ENCODE measurements around the gene ATAD3B.
"Not testable (repeated sequence)": the region's sequence is repeated elsewhere in the genome, so short reads cannot be mapped to it uniquely, and the experiment has no call there.

The ATAD3B gene

DNA sequence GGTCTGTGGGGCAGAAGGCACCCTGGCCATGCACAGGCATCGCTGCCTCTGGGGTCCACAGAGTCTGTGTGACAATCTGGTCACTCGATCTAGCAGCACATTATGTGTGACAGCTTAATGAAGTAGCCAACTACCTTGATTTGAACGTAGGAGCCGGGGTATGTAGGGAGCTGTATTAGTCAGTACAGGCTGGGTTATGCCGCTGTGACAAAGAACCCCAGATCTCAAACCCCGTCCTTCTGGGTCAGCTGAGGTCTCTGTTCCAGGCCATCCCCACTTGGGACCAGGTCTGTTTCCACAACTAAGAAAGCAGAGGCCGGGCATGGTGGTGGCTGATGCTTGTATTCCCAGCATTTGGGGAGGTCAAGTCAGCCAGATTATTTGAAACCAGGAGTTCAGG is 8.3 kb upstream of the ATAD3B start:
- H3K4me3 ChIP-seq (replicated peaks; ENCODE audit: low read depth, low read length) = no peak overlapping the region
- TF ChIP-seq, protein P1, sequence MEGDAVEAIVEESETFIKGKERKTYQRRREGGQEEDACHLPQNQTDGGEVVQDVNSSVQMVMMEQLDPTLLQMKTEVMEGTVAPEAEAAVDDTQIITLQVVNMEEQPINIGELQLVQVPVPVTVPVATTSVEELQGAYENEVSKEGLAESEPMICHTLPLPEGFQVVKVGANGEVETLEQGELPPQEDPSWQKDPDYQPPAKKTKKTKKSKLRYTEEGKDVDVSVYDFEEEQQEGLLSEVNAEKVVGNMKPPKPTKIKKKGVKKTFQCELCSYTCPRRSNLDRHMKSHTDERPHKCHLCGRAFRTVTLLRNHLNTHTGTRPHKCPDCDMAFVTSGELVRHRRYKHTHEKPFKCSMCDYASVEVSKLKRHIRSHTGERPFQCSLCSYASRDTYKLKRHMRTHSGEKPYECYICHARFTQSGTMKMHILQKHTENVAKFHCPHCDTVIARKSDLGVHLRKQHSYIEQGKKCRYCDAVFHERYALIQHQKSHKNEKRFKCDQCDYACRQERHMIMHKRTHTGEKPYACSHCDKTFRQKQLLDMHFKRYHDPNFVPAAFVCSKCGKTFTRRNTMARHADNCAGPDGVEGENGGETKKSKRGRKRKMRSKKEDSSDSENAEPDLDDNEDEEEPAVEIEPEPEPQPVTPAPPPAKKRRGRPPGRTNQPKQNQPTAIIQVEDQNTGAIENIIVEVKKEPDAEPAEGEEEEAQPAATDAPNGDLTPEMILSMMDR (IDR thresholded peaks at IDR 0.05; ENCODE audit: low read depth, low read length, missing control alignments) = no peak
- DNase-seq (ENCODE audit: extremely low read depth, low read depth) = no peak

DNA sequence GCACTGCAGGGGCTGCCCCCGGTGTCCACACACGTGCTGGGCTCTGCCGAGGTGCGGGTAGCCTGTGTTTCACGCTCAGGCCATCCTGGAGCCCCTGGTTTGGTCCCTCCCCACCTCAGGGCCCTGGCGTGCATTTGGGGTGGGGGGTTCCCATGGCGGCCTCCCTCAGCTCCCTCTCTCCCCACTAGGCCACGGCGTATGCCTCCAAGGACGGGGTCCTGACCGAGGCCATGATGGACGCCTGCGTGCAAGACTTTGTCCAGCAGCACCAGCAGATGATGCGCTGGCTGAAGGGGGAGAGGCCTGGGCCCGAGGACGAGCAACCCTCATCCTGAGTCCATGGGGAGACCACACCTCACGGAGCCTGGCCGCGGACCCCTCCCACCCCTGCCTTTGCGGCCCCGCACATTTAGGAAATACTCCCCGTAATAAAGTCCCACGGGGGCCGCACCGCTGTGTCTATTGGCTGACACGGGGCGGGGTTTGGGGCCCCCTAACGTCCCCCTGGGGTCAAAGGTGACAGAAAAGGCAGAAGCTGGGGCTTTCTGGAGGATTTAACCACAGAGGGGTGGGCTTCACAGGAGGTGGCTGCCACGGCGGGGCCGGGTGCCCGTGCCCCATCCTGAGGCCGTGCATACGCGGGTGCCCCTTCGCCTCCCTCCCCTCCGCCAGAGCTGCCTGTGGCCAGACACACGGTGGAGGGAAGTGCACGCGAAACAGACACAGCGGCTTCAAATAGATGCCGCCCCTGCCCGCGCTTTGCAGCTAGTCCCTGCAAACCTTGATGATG is 3.2 kb upstream of the ATAD3B start:
- H3K4me3 ChIP-seq (replicated peaks; ENCODE audit: low read depth, low read length); DNase-seq (ENCODE audit: extremely low read depth, low read depth): not testable (repeated sequence)

DNA sequence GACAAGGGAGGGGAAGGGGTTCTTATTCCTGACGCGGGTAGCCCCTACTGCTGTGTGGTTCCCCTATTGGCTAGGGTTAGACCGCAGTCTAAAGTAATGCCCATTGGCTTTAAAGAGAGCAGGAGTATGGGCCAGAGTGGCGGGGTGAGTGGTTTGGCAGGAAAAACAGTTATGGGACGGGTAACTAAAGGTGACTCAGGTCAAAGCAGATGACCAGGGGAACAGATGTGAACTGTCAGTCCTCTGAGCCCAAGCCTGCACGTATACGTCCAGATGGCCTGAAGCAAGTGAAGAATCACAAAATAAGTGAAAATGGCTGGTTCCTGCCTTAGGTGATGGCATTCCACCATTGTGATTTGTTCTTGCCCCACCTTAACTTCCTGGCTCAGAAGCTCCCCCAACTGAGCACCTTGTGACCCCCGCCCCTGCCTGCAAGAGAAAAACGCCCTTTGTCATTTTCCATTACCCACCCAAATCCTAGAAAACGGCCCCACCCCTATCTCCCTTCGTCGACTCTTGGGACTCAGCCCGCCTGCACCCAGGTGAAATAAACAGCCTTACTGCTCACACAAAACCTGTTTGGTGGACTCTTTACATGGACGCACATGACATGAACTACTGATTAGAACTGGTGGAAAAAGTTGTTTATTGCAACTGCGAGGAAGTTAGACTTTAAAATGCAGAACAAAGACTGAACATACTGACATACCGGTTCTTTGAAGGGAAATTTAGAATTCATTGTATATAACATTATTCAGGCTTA is 758 bp upstream of the ATAD3B start:
- DNase-seq (ENCODE audit: extremely low read depth, low read depth) = no peak
- H3K4me3 ChIP-seq (replicated peaks; ENCODE audit: low read depth, low read length) = peak overlapping the region; percentile 77
- TF ChIP-seq, protein P1 (IDR thresholded peaks at IDR 0.05; ENCODE audit: low read depth, low read length, missing control alignments) = no peak

DNA sequence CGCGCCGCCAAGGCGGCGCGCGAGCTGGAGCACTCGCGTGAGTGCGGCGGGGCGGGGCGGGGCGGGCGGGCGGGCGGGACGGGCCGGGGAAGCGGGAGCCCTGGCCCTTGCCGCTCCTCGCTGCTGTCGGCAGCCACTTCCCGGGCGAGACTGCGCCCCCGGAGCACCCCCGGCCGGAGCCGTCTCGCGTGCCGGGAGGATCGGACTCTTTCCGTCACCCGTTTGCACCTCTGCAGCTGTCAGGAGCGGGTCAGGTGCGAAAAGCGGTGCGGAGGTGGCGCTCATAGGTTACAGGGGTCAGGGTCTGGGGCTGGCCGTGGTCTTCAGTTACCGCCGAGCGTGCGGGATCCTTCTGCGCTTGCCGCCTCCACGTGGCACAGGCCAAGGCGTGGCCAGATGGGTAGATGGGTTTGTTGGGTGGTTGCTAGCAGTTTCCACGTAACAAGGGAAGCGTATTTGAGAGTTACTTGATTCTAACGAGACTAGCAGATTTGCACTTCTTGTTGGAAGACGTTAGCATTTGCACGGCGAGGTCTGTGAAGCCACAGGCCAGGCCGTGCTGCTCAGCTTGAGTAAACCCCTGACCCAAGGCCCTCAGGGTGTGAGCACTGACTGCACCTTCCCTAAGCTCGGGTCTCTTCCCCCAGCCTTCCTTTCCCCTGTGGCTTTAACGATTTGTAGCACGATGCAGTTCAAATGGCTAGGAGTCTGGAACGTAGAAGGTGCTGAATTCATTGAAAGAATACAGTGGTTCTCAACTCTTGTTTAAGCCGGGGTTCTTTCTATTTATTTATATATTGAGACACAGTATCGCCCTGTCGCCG is 700 bp downstream of the ATAD3B start:
- peak overlapping the region; percentile 77 for H3K4me3 ChIP-seq (replicated peaks; ENCODE audit: low read depth, low read length)
- not testable (repeated sequence) for DNase-seq (ENCODE audit: extremely low read depth, low read depth)

DNA sequence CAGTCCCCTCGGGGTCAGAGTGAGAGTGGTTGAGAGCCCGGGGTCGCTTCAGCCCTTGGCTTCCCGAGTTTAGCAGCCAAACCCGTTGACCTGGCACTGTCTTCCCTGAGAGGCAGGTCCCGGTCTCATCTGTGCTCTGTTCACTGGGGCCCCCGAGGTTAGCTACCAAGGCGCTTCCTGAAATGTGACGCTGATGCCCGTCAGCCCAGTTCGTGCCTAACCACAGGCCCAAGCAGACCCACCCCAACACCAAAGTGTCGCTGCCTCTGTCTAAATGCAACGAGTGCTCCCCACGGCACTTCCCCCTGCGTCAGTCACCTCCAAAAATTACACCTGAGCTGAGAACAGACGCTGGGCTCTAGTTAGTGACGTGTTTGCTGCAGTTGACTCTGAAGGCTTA is 4.4 kb downstream of the ATAD3B start:
- DNase-seq (ENCODE audit: extremely low read depth, low read depth); H3K4me3 ChIP-seq (replicated peaks; ENCODE audit: low read depth, low read length): not testable (repeated sequence)

DNA sequence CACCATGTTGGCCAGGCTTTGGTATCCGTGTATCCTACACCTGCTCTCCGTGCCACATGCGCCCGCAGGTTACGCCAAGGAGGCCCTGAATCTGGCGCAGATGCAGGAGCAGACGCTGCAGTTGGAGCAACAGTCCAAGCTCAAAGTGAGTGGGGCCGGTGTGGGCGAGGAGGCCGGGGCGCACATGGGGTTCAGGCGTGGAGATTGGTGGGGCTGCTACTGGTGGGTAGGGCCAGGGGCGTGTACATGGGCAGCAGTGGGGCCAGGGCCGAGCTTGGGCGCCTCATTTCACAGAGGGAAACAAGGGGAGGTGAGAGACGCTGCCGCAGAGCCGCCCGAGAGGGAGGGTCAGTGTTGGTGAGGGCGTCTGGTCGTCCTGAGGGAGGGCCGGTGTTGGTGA is 5.6 kb downstream of the ATAD3B start:
- TF ChIP-seq, protein P1 (IDR thresholded peaks at IDR 0.05; ENCODE audit: low read depth, low read length, missing control alignments) = no peak
- H3K4me3 ChIP-seq (replicated peaks; ENCODE audit: low read depth, low read length) = no peak overlapping the region
- DNase-seq (ENCODE audit: extremely low read depth, low read depth) = no peak

DNA sequence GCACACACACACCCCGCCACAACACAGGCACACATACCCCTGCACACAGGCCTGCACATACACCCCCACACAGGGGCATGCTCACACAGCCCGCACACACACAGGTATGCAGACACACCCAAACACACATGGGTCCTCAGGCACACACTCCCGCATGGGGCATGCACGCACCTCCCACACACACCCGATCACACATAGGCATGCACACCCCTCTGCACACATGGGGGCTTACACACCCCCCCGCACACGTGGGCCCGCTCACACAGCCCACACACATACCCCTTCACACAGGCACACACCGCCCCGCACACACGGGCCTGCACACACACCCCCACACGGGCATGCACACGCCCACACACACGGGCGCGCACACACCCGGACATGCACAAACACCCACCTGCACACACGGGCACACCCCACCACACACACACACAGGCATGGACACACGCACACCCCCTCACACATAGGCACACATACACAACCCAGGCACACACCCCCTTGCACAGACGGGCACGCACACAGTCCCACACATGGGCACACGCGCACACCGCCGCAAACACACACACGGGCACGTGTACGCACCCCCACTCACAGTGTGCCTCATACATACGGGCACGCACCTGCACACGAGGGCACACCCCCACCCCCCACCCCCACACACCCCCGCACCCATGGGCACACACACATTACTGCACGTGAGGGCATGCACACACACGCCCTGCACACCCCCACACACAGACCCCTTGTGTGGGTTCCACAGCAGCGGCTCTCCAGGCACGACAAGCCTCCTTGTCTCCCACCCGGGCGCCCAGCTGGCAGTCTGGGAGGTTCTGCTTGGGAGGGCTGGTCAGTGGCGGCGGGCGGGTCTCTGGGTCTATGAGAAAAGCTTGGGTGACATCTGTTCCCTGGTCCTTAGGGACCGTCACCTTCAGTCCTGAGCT is 8.3 kb downstream of the ATAD3B start:
- no peak for DNase-seq (ENCODE audit: extremely low read depth, low read depth)
- no peak overlapping the region for H3K4me3 ChIP-seq (replicated peaks; ENCODE audit: low read depth, low read length)
- TF ChIP-seq, protein P1 (IDR thresholded peaks at IDR 0.05; ENCODE audit: low read depth, low read length, missing control alignments) = no peak

DNA sequence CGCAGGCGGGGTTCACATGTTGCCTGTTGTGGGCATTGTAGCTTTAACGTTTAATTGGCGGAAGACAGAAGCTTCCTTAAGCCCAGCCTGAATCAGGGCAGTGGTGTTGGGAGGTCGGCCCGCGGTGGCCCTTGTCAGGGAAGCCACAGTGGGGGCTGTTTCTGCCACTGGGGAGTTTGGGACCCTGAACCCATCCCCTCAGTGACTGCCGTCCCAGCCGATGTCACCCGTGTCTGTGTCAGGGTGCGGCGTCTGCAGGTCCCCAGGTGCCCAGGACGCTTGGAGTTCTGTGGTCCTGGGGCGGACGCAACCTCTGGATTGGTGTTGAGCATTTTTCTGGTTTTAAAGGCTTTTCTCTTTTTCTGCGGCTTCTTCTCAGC is 8.9 kb downstream of the ATAD3B start:
- H3K4me3 ChIP-seq (replicated peaks; ENCODE audit: low read depth, low read length) = not testable (repeated sequence)

DNA sequence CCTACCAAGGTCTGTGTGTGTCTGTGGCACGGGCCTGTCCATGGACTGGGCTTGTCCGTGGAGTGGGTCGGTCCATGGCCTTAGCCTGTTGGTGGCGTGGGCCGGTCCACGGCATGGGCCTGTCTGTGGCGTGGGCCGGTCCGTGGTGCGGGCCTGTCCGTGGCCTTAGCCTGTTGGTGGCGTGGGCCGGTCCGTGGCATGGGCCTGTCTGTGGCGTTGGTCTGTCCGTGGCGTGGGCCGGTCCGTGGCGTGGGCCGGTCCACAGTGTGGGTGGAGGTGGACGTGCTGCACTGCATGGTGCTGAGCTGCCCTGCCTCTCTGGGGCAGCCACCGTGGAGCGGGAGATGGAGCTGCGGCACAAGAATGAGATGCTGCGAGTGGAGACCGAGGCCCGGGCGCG is 10.2 kb downstream of the ATAD3B start:
- not testable (repeated sequence) for H3K4me3 ChIP-seq (replicated peaks; ENCODE audit: low read depth, low read length); DNase-seq (ENCODE audit: extremely low read depth, low read depth)

More for the DNA sequence above, 8.9 kb downstream of the ATAD3B start:
- not testable (repeated sequence) for DNase-seq (ENCODE audit: extremely low read depth, low read depth)
